Fibroblast of mammary gland (primary cell): ENCODE results near the gene CTXN1.

ENCODE experiments used
- DNase-seq: peaks from one replicate; pipeline ENCODE4 v3.0.0-alpha.2; 2010; ENCODE audit warnings: low read depth
- H3K4me3 ChIP-seq: 2 replicates; pipeline ENCODE4 v1.5.1; 2011; ENCODE audit warnings: low read depth, mild to moderate bottlenecking, low read length, moderate library complexity; ENCODE audit not compliant: control insufficient read depth
- CTCF ChIP-seq: conservative IDR thresholded peaks from 2 replicates; pipeline ENCODE4 v1.5.1; 2011; ENCODE audit warnings: low read depth, low read length, inconsistent platforms; ENCODE audit not compliant: control insufficient read depth, insufficient read depth

CTXN1 gene

GRCh38 chr19:7907544-7907943 is 18.4 kb downstream of the CTXN1 start:
- DNase-seq, result no peak
- TF ChIP-seq CTCF, result no peak
- no peak overlapping the region for H3K4me3 ChIP-seq

GRCh38 chr19:7907122-7907521 is 18.8 kb downstream of the CTXN1 start:
- TF ChIP-seq CTCF, result no peak
- no peak overlapping the region for H3K4me3 ChIP-seq
- DNase-seq, result no peak

- no peak for TF ChIP-seq CTCF
- H3K4me3 ChIP-seq, result no peak overlapping the region
- no peak for DNase-seq
Measured at GRCh38 chr19:7905859-7906258, 20.1 kb downstream of the CTXN1 start.

GRCh38 chr19:7905268-7905667 is 20.7 kb downstream of the CTXN1 start:
- peak overlapping the region; percentile 81 for H3K4me3 ChIP-seq
- no peak for TF ChIP-seq CTCF
- no peak for DNase-seq

GRCh38 chr19:7904074-7905020 is 21.6 kb downstream of the CTXN1 start:
- DNase-seq, result no peak
- H3K4me3 ChIP-seq, result peak overlapping the region; percentile 81
- no peak for TF ChIP-seq CTCF

- peak; percentile 99 for DNase-seq
- peak; percentile 32 for TF ChIP-seq CTCF
- H3K4me3 ChIP-seq, result peak within 1 kb of the TSS; percentile 81
Measured at GRCh38 chr19:7903244-7904073, 22.5 kb downstream of the CTXN1 start, which contains the start of gene MAP2K7. TSS of gene MAP2K7 (plus strand) at chr19:7903877. CDS start at chr19:7903945, 68 bp downstream.
